NCI-H128 (cell line): ENCODE results near the gene CEP152.
"Not testable (repeated sequence)": the region's sequence is repeated elsewhere in the genome, so short reads cannot be mapped to it uniquely, and the experiment has no call there.

Experiments
- DNase-seq: peaks from one replicate; lab custom pipeline; 2025; ENCODE audit not compliant: unreplicated experiment; lab: John Stamatoyannopoulos, UW

Gene CEP152

GRCh38 chr15:48810414-48811324 lies at the start of gene CEP152:
Gene CEP152 (minus strand): TSS chr15:48811069. CDS start chr15:48805649, 5,420 bp downstream.
- peak; percentile 97 for DNase-seq

- DNase-seq, result no peak
These were observed 48.6 kb upstream of the CEP152 start for GRCh38 chr15:48859426-48859825.

- DNase-seq, result no peak
These were observed 47.5 kb upstream of the CEP152 start for GRCh38 chr15:48858401-48858800.

- DNase-seq, result no peak
These were observed 46.1 kb upstream of the CEP152 start for GRCh38 chr15:48856942-48857341.

- DNase-seq, result no peak
These were observed 44.9 kb upstream of the CEP152 start for GRCh38 chr15:48855501-48856440.

- not testable (repeated sequence) for DNase-seq
These were observed 43.6 kb upstream of the CEP152 start for GRCh38 chr15:48854434-48854833.

- DNase-seq, result no peak
These were observed 41.1 kb upstream of the CEP152 start for GRCh38 chr15:48851956-48852355.

GRCh38 chr15:48850648-48851047 lies 39.8 kb upstream of the CEP152 start:
- DNase-seq, result no peak

- DNase-seq, result no peak
These were observed 34.3 kb upstream of the CEP152 start for GRCh38 chr15:48845123-48845522.

GRCh38 chr15:48842501-48842900 lies 31.6 kb upstream of the CEP152 start:
- DNase-seq, result no peak

GRCh38 chr15:48834756-48835155 lies 23.9 kb upstream of the CEP152 start:
- DNase-seq, result no peak

- no peak for DNase-seq
These were observed 22.8 kb upstream of the CEP152 start for GRCh38 chr15:48833526-48834239.

GRCh38 chr15:48832648-48833047 lies 21.8 kb upstream of the CEP152 start:
- DNase-seq, result no peak

- DNase-seq, result no peak
These were observed 18.0 kb upstream of the CEP152 start for GRCh38 chr15:48828906-48829305.

- DNase-seq, result no peak
These were observed 17.6 kb upstream of the CEP152 start for GRCh38 chr15:48828471-48828870.

GRCh38 chr15:48825075-48825474 lies 14.2 kb upstream of the CEP152 start:
- DNase-seq, result no peak

GRCh38 chr15:48823706-48824105 lies 12.8 kb upstream of the CEP152 start:
- DNase-seq, result no peak

GRCh38 chr15:48823237-48823636 lies 12.4 kb upstream of the CEP152 start:
- no peak for DNase-seq

- DNase-seq, result no peak
These were observed 3.4 kb upstream of the CEP152 start for GRCh38 chr15:48814286-48814685.

- DNase-seq, result no peak
These were observed 573 bp upstream of the CEP152 start for GRCh38 chr15:48811325-48811958.

GRCh38 chr15:48806151-48806550 lies 4.7 kb downstream of the CEP152 start:
- DNase-seq, result no peak
